A549 (cell line): ENCODE data around the gene DAPL1. TPM values are rescaled to one million over a fixed set of nuclear protein-coding genes. Genes with fewer than 3 reads are reported as not detected.

Experiments
- ATAC-seq, 2 experiments: fragments of 200-7000 bp in 1 of 2; fragments of >200 bp in 1 of 2; cut with Nextera tagmentation in 1 of 2; cut with Tn5 transposase in 1 of 2; 3 replicates each; pipeline versions ENCODE4 v1.8.0 to v1.9.1; 2018 to 2020; ENCODE audit warnings: mild to moderate bottlenecking in 1 of 2, moderate library complexity in 1 of 2
- CTCF ChIA-PET: fragments of 300-600 bp; sonication (Branson Sonifier 250); formaldehyde crosslinking; extraction: SDS; loops from one replicate; lab custom pipeline; 2021; ENCODE audit warnings: antibody characterized with exemption, inconsistent platforms; lab: Yijun Ruan, JAX
- POLR2A ChIA-PET: fragments of 350-600 bp; formaldehyde crosslinking; extraction: SDS; loops from one replicate; lab custom pipeline; 2021; ENCODE audit warnings: antibody characterized with exemption, inconsistent platforms; lab: Yijun Ruan, JAX
- DNase-seq, 2 experiments: peaks; one replicate each; pipeline versions ENCODE4 v3.0.0 to v3.0.0-alpha.2; 2011 to 2016; ENCODE audit warnings: low read depth in 1 of 2, low spot score in 1 of 2
- FAIRE-seq: peaks from 2 replicates; lab custom pipeline; 2011; peaks lifted over from hg19 to GRCh38; lab: Jason Lieb, UNC
- H3K27ac ChIP-seq, 2 experiments: fragments of >200 bp; sonication (Bioruptor Twin); formaldehyde crosslinking; 3 replicates each; pipeline ENCODE4 v1.5.1; 2016 to 2017
- H3K4me1 ChIP-seq: fragments of >200 bp; sonication (Bioruptor Twin); formaldehyde crosslinking; 3 replicates; pipeline ENCODE4 v1.6.1; 2016
- H3K4me2 ChIP-seq: fragments of >200 bp; sonication (Bioruptor Twin); formaldehyde crosslinking; 3 replicates; pipeline ENCODE4 v1.6.1; 2016
- H3K4me3 ChIP-seq: fragments of >200 bp; sonication (Bioruptor Twin); formaldehyde crosslinking; 3 replicates; pipeline ENCODE4 v1.5.1; 2016
- H3K9me3 ChIP-seq: fragments of >200 bp; sonication (Bioruptor Twin); formaldehyde crosslinking; 3 replicates; pipeline ENCODE4 v1.6.1; 2016
- ATOH8 ChIP-seq: fragments of 250-450 bp; sonication (Bioruptor Pico); IDR thresholded peaks from 2 replicates; pipeline ENCODE4 v1.5.0; 2020; ENCODE audit warnings: low read depth, mild to moderate bottlenecking, moderate library complexity
- BCL3 ChIP-seq: fragments of >200 bp; sonication (Bioruptor Twin); formaldehyde crosslinking; IDR thresholded peaks from 3 replicates; pipeline ENCODE4 v1.6.1; 2016
- CHD2 ChIP-seq: fragments of 150-350 bp; IDR thresholded peaks from 2 replicates; pipeline ENCODE4 v1.6.1; 2014; ENCODE audit warnings: low read length; ENCODE audit not compliant: partially characterized antibody
- ELK1 ChIP-seq: fragments of 150-350 bp; IDR thresholded peaks from 2 replicates; pipeline ENCODE4 v1.6.1; 2014; ENCODE audit warnings: low read depth, mild to moderate bottlenecking, low read length
- FOSB ChIP-seq: fragments of 250-450 bp; sonication (Bioruptor Pico); IDR thresholded peaks from 2 replicates; pipeline ENCODE4 v1.5.0; 2020; ENCODE audit warnings: mild to moderate bottlenecking, moderate library complexity
- HEYL ChIP-seq: fragments of 250-450 bp; sonication (Bioruptor Pico); IDR thresholded peaks from 2 replicates; pipeline ENCODE4 v1.8.0; 2021; ENCODE audit warnings: mild to moderate bottlenecking, moderate library complexity
- MYC ChIP-seq: IDR thresholded peaks from 2 replicates; pipeline ENCODE4 v1.6.1; 2012; ENCODE audit warnings: mild to moderate bottlenecking, inconsistent platforms, low read length, improper control_type of control experiment, borderline replicate concordance
- NFE2L2 ChIP-seq: fragments of 150-350 bp; conservative IDR thresholded peaks from 2 replicates; pipeline ENCODE4 v1.6.1; 2014; ENCODE audit warnings: low read length
- NPAS2 ChIP-seq: fragments of 250-450 bp; sonication (Bioruptor Pico); IDR thresholded peaks from 2 replicates; pipeline ENCODE4 v1.8.0; 2022; ENCODE audit warnings: mild to moderate bottlenecking, moderate library complexity, borderline replicate concordance
- RAD21 ChIP-seq, 2 experiments: fragments of >200 bp in 1 of 2; sonication (Bioruptor Twin) in 1 of 2; formaldehyde crosslinking in 1 of 2; IDR thresholded peaks in 1 of 2; conservative IDR thresholded peaks in 1 of 2; 2 replicates in 1 of 2; 3 replicates in 1 of 2; pipeline ENCODE4 v1.6.1; 2012 to 2018; ENCODE audit warnings: inconsistent platforms in 1 of 2
- RCOR1 ChIP-seq: fragments of 150-350 bp; IDR thresholded peaks from 2 replicates; pipeline ENCODE4 v1.6.1; 2014; ENCODE audit warnings: antibody characterized with exemption, low read length, low read depth
- RFX5 ChIP-seq: fragments of 450-650 bp; IDR thresholded peaks from 2 replicates; pipeline ENCODE4 v1.7.1; 2014; ENCODE audit warnings: antibody characterized with exemption, mild to moderate bottlenecking, moderate library complexity
- ZFP36 ChIP-seq: fragments of 450-650 bp; IDR thresholded peaks from 2 replicates; pipeline ENCODE4 v1.6.1; 2014; ENCODE audit warnings: borderline replicate concordance; ENCODE audit not compliant: partially characterized antibody
- ZNF302 ChIP-seq: fragments of 250-450 bp; sonication (Bioruptor Pico); IDR thresholded peaks from 2 replicates; pipeline ENCODE4 v1.9.0; 2021; ENCODE audit warnings: inconsistent platforms, mild to moderate bottlenecking, moderate library complexity
- ZSCAN20 ChIP-seq: fragments of 250-450 bp; sonication (Bioruptor Pico); IDR thresholded peaks from 2 replicates; pipeline ENCODE4 v1.8.0; 2022; ENCODE audit warnings: mild to moderate bottlenecking, moderate library complexity
- WGBS: methylation state at CpG from one replicate; pipeline ENCODE4 v1.1.6; 2017; ENCODE audit errors: missing lambda C conversion rate; 5-methylcytosine and 5-hydroxymethylcytosine counted together
- polyA minus RNA-seq: library from RNA; depleted of rRNA, polyadenylated mRNA; stranded (reverse); fragments of >200 nt; gene quantifications from 2 replicates; pipeline ENCODE4 v1.2.3, GENCODE V29; 2011; rRNA and poly(A)+ RNA removed
- polyA plus RNA-seq, 4 experiments: library from polyadenylated mRNA; depleted of rRNA in 3 of 4; stranded (reverse); fragments of >200 nt; fragmentation: RNase III in 1 of 4; extraction: RNeasy Plus Mini Kit Qiagen cat#74134 plus additional on column Dnase treatment in 1 of 4; gene quantifications; 2 replicates in 3 of 4; 3 replicates in 1 of 4; pipeline ENCODE4 v1.2.3, GENCODE V29; 2011 to 2017

DAPL1 gene
- polyA plus RNA-seq (2011; rRNA removed) (not detected in 2 replicates), polyA plus RNA-seq (2017; fragmentation: RNase III; extraction: RNeasy Plus Mini Kit Qiagen cat#74134 plus additional on column Dnase treatment) (not detected in 3 replicates), polyA minus RNA-seq (not detected in 2 replicates)
- not detected in 2 replicates for polyA plus RNA-seq (2012; cell fraction: cytosol; rRNA removed)
- not detected in 2 replicates for polyA plus RNA-seq (2012; cell fraction: nucleus; rRNA removed)

- H3K4me1 ChIP-seq = no peaks in the 10 kb centered on the region
- FAIRE-seq (no peak), ATAC-seq (peak in 1 of 2 experiments; percentile 48; a peak in 3 of 6 replicates), DNase-seq (no peak)
- H3K9me3 ChIP-seq = no peaks in the 10 kb centered on the region
- WGBS = 19% methylated on average over 10 of the region's 10 CpGs
- H3K4me3 ChIP-seq = no peak within 1 kb of the TSS
- H3K27ac ChIP-seq = no peak within 1 kb of the TSS
- TF ChIP-seq RCOR1 = no peak
- CTCF ChIA-PET = interaction anchor here (1.3 to 1.6 kb wide), 2 partner anchors 9 to 524 kb away, joined by 3 to 5 read pairs; no protein-coding TSS in a partner anchor
- POLR2A ChIA-PET = no interaction called here
- no peak within 1 kb of the TSS for H3K4me2 ChIP-seq
Observed at GRCh38 chr2:158795195-158795924, at the start of gene DAPL1. Gene DAPL1, plus strand, starts transcription at chr2:158795317. Its CDS starts 56 bp downstream, at chr2:158795373.

DNA sequence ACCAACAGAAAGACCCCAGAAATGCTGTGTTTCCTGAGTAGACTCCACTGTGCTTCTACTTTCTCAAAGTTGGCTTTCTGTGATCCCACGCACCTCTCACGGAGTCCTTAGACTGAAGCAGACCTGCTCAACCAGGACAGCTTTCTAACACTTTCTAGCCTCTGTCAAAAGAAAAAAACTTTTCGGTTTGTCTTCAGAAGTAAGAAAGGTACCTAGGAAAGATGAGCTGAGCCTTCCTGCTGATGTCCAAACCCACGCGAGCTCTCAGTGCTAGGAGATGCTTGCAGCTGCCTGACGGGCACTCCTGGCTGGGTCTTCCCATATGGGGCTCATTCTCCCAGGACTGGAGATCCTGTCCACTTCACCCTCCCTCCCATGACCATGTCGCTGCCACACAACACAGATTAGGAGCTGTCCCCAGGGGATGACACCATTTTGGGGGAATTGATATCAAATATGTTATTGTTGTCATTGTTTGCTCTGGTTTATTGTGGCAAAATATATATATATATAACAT, 49.2 kb upstream of the DAPL1 start:
- FAIRE-seq (no peak), ATAC-seq (peak in 1 of 2 experiments; percentile 34; a peak in 3 of 6 replicates), DNase-seq (no peak)
- no peak overlapping the region for H3K4me3 ChIP-seq
- no peaks in the 10 kb centered on the region for H3K9me3 ChIP-seq
- no peak for TF ChIP-seq BCL3
- TF ChIP-seq MYC = no peak
- no peak; a peak in 2 of 5 replicates for TF ChIP-seq RAD21 (conservative IDR thresholded peaks at IDR 0.05 in 1 of 2, IDR thresholded peaks at IDR 0.05 in 1 of 2)
- WGBS = 23% methylated on average over 7 of the region's 7 CpGs
- no peaks in the 10 kb centered on the region for H3K4me1 ChIP-seq
- ChIA-PET POLR2A (no interaction called here), CTCF (interaction anchor here (0.5 to 12.9 kb wide), 48 partner anchors 8 to 1118 kb away, joined by 3 to 254 read pairs (median 4); partner anchors contain the start of genes CCDC148 and PKP4)
- H3K4me2 ChIP-seq = no peak overlapping the region
- H3K27ac ChIP-seq = no peak overlapping the region

DNA sequence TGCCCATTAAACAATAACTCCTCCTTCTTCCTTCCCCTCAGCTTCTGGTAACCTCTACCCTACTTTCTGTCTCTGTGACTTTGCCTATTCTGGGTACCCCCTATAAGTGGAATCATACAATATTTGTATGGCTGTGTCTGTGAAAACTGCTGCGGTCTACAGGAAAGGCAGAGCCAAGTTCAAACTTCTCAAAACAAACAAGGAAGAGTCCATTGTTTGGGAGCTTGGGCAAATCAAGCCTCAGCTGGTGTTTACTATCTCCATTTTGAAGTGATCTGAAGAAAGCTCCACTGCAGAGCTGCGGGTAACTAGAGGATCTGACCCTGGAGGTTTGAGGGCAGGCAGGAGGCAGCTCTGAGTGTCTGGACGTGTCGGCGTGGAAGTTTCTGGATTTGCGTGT, 48.6 kb upstream of the DAPL1 start:
- CTCF ChIA-PET = interaction anchor here (0.5 to 12.9 kb wide), 37 partner anchors 8 to 1119 kb away, joined by 3 to 254 read pairs (median 4); partner anchors contain the start of genes CCDC148 and PKP4
- DNase-seq = no peak
- TF ChIP-seq CHD2 (no peak), FOSB (no peak), ELK1 (no peak), ATOH8 (CRISPR knock-in tag) (no peak), ZFP36 (no peak), NFE2L2 (no peak), BCL3 (no peak), HEYL (no peak), NPAS2 (no peak), ZNF302 (CRISPR knock-in tag) (no peak), ZSCAN20 (no peak), RFX5 (no peak)
- ATAC-seq = no peak
- POLR2A ChIA-PET = no interaction called here
- Histone ChIP-seq H3K4me1 (no peaks in the 10 kb centered on the region), H3K4me2 (no peak overlapping the region), H3K27ac (no peak overlapping the region), H3K4me3 (no peak overlapping the region), H3K9me3 (no peaks in the 10 kb centered on the region)
- 44% methylated on average over 6 of the region's 6 CpGs for WGBS
- FAIRE-seq = no peak
